Neutrophil (primary cell): ENCODE measurements around the gene TTC39C.

Source experiments
- H3K27ac ChIP-seq: fragments of 200-600 bp; sonication (generic); 2 replicates; pipeline ENCODE4 v1.5.1; 2016; ENCODE audit warnings: mild to moderate bottlenecking, moderate library complexity
- H3K27me3 ChIP-seq: fragments of 200-600 bp; sonication (generic); 2 replicates; pipeline ENCODE4 v1.6.0; 2016; ENCODE audit warnings: mild to moderate bottlenecking
- H3K36me3 ChIP-seq: fragments of 200-600 bp; sonication (generic); 2 replicates; pipeline ENCODE4 v1.5.1; 2017
- H3K4me1 ChIP-seq, 2 experiments: fragments of 200-600 bp in 1 of 2; sonication (generic) in 1 of 2; 1 replicate in 1 of 2; 2 replicates in 1 of 2; pipeline versions ENCODE4 v1.5.1 to v1.6.1; 2013 to 2016; ENCODE audit warnings: low read depth in 1 of 2, low read length in 1 of 2, mild to moderate bottlenecking in 1 of 2, moderate library complexity in 1 of 2; ENCODE audit not compliant: control insufficient read depth in 1 of 2, insufficient read depth in 1 of 2
- H3K4me3 ChIP-seq, 2 experiments: fragments of 200-600 bp in 1 of 2; sonication (generic) in 1 of 2; 1 replicate in 1 of 2; 2 replicates in 1 of 2; pipeline ENCODE4 v1.5.1; 2013 to 2016; ENCODE audit warnings: low read depth in 1 of 2, low read length in 1 of 2, mild to moderate bottlenecking in 1 of 2, moderate library complexity in 1 of 2
- H3K9me3 ChIP-seq: fragments of 200-600 bp; sonication (generic); 2 replicates; pipeline ENCODE4 v1.5.1; 2016
- TF ChIP-seq, protein P1 (sequence below): fragments of 200-600 bp; sonication (generic); IDR thresholded peaks from 2 replicates; pipeline ENCODE4 v1.5.1; 2016; ENCODE audit warnings: antibody characterized with exemption

The TTC39C gene

GRCh38 chr18:24018299-24018886, 3.8 kb downstream of the TTC39C start:
- H3K36me3 ChIP-seq = no peaks in the 10 kb centered on the region
- no peak overlapping the region for H3K4me3 ChIP-seq
- peaks cover 87 to 88% of the 10 kb centered on the region in 2 experiments for H3K4me1 ChIP-seq
- H3K27me3 ChIP-seq = no peaks in the 10 kb centered on the region
- TF ChIP-seq, protein P1, sequence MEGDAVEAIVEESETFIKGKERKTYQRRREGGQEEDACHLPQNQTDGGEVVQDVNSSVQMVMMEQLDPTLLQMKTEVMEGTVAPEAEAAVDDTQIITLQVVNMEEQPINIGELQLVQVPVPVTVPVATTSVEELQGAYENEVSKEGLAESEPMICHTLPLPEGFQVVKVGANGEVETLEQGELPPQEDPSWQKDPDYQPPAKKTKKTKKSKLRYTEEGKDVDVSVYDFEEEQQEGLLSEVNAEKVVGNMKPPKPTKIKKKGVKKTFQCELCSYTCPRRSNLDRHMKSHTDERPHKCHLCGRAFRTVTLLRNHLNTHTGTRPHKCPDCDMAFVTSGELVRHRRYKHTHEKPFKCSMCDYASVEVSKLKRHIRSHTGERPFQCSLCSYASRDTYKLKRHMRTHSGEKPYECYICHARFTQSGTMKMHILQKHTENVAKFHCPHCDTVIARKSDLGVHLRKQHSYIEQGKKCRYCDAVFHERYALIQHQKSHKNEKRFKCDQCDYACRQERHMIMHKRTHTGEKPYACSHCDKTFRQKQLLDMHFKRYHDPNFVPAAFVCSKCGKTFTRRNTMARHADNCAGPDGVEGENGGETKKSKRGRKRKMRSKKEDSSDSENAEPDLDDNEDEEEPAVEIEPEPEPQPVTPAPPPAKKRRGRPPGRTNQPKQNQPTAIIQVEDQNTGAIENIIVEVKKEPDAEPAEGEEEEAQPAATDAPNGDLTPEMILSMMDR = no peak
- H3K9me3 ChIP-seq = no peaks in the 10 kb centered on the region
- peak overlapping the region; percentile 70 for H3K27ac ChIP-seq

- Histone ChIP-seq H3K27ac (peak overlapping the region; percentile 70), H3K4me1 (peaks cover 91 to 92% of the 10 kb centered on the region in 2 experiments), H3K27me3 (no peaks in the 10 kb centered on the region), H3K36me3 (no peaks in the 10 kb centered on the region), H3K9me3 (no peaks in the 10 kb centered on the region), H3K4me3 (no peak overlapping the region)
- TF ChIP-seq, protein P1 = no peak
Observed at GRCh38 chr18:24019641-24020331, 5.2 kb downstream of the TTC39C start.

- no peaks in the 10 kb centered on the region for H3K36me3 ChIP-seq
- no peak overlapping the region for H3K4me3 ChIP-seq
- H3K4me1 ChIP-seq = peaks cover 88 to 95% of the 10 kb centered on the region in 2 experiments
- H3K9me3 ChIP-seq = no peaks in the 10 kb centered on the region
- TF ChIP-seq, protein P1 = no peak
- peak overlapping the region; percentile 70 for H3K27ac ChIP-seq
- H3K27me3 ChIP-seq = no peaks in the 10 kb centered on the region
Observed at GRCh38 chr18:24021505-24021904, 7.0 kb downstream of the TTC39C start.

- H3K9me3 ChIP-seq = no peaks in the 10 kb centered on the region
- no peak overlapping the region for H3K4me3 ChIP-seq
- H3K27ac ChIP-seq = peak overlapping the region; percentile 70
- TF ChIP-seq, protein P1 = no peak
- no peaks in the 10 kb centered on the region for H3K27me3 ChIP-seq
- H3K4me1 ChIP-seq = peaks cover 88 to 95% of the 10 kb centered on the region in 2 experiments
- no peaks in the 10 kb centered on the region for H3K36me3 ChIP-seq
Observed at GRCh38 chr18:24022161-24022560, 7.6 kb downstream of the TTC39C start.

DNA sequence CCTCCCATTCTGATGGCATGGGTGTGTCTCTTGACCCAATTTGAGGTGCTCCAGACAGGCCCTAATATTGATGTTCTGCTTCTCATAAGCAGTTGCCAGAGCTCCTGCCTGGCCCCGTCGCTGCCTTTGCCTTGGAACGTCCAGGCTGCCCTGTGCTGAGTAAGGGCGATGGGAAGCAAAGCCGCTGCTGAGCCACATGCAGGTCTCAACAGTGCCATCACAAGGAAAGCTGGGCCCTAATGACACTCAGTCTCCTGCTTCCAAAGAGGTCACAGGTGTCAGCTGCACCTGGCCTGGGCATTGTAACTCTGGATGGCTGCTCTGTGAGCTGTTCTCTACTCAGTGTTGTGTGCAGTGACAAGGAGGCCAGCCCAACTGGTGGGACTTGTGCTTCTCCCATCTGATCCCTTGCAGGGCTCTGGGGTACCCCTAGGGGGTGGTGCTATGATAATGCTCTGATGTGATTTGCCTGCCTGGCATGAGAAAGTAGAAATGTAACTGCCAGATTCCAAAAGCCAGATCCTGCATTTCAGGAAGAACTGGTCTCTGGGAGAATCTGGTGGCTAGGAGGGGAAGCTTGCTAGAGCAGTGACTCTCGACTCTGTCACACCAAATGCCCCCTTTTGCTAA, 8.7 kb downstream of the TTC39C start:
- H3K27me3 ChIP-seq = no peaks in the 10 kb centered on the region
- TF ChIP-seq, protein P1 = no peak
- H3K4me1 ChIP-seq = peaks cover 82 to 86% of the 10 kb centered on the region in 2 experiments
- no peaks in the 10 kb centered on the region for H3K36me3 ChIP-seq
- no peaks in the 10 kb centered on the region for H3K9me3 ChIP-seq
- H3K4me3 ChIP-seq = no peak overlapping the region
- peak overlapping the region; percentile 70 for H3K27ac ChIP-seq
